GM06990 (cell line): ENCODE measurements around the gene PTPRN2.

Experiments used
- DNase-seq: peaks from one replicate; pipeline ENCODE4 v3.0.0-alpha.2; 2011; ENCODE audit not compliant: insufficient read length; ENCODE audit errors: extremely low read depth
- H3K27me3 ChIP-seq: replicated peaks from 2 replicates; pipeline ENCODE4 v1.6.0; 2011; ENCODE audit warnings: low read length; ENCODE audit not compliant: control insufficient read depth, insufficient read depth
- H3K36me3 ChIP-seq: 2 replicates; pipeline ENCODE4 v1.5.1; 2011; ENCODE audit warnings: low read length; ENCODE audit not compliant: control insufficient read depth, insufficient read depth
- H3K4me3 ChIP-seq: replicated peaks from 2 replicates; pipeline ENCODE4 v1.5.1; 2011; ENCODE audit warnings: low read depth, mild to moderate bottlenecking, control low read depth, low read length
- CTCF ChIP-seq: IDR thresholded peaks from 2 replicates; pipeline ENCODE4 v1.5.1; 2011; ENCODE audit warnings: low read length, control low read depth, mild to moderate bottlenecking, inconsistent platforms; ENCODE audit not compliant: insufficient read depth, poor library complexity, severe bottlenecking

PTPRN2 gene

GRCh38 chr7:158541346-158542010 lies 46.1 kb downstream of the PTPRN2 start:
- DNase-seq = no peak
- no peak for TF ChIP-seq CTCF
- Histone ChIP-seq H3K27me3 (no peaks in the 10 kb centered on the region), H3K36me3 (no peaks in the 10 kb centered on the region), H3K4me3 (no peak overlapping the region)

DNA sequence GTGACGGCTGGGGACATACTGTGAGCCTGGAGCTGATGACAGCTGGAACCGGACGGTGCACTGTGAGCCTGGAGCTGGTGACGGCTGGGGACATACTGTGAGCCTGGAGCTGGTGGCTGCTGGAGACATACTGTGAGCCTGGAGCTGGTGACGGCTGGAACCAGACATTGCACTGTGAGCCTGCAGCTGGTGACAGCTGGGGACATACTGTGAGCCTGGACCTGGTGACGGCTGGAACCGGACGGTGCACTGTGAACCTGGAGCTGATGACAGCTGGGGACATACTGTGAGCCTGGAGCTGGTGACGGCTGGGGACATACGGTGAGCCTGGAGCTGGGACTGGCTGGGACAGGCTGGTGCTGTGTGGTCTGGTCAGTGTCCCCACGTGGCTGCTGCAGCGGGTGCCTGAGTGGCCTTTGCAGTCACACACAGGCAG lies 47.9 kb downstream of the PTPRN2 start:
- TF ChIP-seq CTCF = no peak
- H3K27me3 ChIP-seq = no peaks in the 10 kb centered on the region
- H3K36me3 ChIP-seq = no peaks in the 10 kb centered on the region
- H3K4me3 ChIP-seq = no peak overlapping the region
- no peak for DNase-seq

DNA sequence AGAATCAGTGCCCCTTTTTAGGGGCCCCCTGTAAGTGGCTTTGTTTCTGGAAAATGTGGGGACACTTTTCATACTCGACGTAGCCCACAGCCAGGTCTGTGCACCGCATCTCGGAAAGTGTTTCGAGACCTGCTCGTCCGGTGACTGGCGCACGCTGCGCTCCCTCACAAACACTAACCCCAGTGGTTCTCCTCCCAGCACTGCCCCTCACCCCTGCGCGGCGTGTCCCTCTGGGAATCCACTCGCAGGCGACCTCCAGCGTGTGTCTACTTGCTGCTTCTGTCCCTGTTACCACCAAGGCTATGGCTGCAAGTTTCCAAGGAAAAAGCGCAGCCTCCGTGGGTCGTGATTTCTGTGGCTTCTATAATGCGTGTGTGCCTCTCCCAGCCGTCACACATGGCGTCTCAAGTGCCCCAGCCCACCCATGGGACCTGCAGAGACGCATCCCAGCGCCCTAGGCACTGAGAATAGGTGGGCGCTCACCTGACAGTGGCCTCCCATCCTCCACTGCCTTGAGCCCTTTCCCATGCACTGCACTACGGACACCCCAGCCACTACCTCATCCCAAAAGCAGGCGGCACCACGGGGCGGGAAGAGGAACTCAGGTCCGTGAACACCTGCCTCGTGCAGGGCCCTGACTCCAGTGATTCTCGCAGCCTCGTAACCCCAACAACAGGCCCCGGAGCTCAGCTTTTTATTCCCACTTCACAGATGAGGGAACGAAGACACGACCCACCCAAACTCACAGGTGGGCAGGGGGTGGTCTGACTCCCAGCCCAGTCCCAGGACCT lies 49.3 kb downstream of the PTPRN2 start:
- no peaks in the 10 kb centered on the region for H3K36me3 ChIP-seq
- no peaks in the 10 kb centered on the region for H3K27me3 ChIP-seq
- no peak overlapping the region for H3K4me3 ChIP-seq
- no peak for TF ChIP-seq CTCF
- DNase-seq = no peak

GRCh38 chr7:158537516-158537882 lies 50.1 kb downstream of the PTPRN2 start:
- DNase-seq = no peak
- no peaks in the 10 kb centered on the region for H3K36me3 ChIP-seq
- no peak overlapping the region for H3K4me3 ChIP-seq
- H3K27me3 ChIP-seq = no peaks in the 10 kb centered on the region
- no peak for TF ChIP-seq CTCF

GRCh38 chr7:158536871-158537515 lies 50.6 kb downstream of the PTPRN2 start:
- no peak for TF ChIP-seq CTCF
- no peaks in the 10 kb centered on the region for H3K36me3 ChIP-seq
- no peak overlapping the region for H3K4me3 ChIP-seq
- DNase-seq = no peak
- H3K27me3 ChIP-seq = no peaks in the 10 kb centered on the region
